ENCODE data around the gene ERICH3.

Gene ERICH3, protein sequence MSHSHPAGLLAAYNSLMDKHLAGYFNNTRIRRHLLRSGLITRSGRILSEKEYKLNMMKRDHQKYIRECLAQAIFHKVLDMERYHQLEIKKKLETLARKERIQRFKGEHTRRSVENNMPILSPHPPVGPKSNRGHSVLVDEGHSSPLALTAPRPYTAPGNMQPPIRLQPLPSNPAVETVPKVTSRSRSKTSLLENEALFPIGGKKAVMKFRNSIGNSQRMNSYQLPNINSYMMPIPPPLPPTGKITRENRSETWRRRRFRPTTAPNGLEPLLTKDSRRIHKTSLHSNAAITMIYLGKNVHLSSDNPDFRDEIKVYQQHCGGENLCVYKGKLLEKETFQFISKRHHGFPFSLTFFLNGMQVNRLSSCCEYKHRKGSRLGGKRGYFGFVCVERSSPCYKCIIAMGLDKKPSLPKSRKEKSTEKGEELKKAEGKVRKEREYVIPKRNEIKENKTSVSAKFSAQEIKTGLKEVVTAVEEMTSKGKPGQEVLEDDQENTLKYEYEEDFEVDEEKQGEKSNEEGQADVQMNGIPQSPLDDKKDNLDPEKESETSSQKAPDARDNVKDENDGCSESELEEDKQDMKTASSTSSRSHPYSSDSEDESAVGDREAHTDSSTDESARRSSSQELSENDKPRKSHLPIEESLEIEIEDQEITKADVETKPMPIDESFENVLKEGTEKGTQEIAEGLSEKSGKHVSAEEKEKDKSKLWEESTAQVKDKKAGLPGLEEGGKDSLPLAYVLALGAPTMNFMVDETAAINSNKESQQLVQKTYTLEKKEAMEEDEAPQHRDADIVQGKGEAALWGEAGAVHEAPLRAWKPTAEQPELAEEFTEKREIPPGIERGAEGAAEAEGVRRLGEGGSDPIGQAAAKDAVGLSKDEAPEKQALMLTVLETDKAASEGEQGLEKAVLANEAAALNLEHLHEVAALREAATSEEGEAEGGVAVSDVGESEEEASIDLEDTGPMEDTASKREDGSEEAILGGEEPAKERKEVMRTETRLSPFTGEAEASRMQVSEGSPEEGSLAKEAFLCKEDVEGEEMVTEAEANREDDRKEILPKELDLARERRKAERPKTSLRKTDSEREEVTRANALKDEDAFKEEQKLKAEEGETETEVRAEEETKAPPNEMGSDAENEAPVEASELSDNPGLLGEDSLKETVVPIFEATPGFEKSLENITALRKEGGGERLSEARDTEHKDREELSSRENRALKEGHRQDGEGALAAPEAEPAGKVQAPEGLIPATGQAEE (N-terminal part only)

DNA sequence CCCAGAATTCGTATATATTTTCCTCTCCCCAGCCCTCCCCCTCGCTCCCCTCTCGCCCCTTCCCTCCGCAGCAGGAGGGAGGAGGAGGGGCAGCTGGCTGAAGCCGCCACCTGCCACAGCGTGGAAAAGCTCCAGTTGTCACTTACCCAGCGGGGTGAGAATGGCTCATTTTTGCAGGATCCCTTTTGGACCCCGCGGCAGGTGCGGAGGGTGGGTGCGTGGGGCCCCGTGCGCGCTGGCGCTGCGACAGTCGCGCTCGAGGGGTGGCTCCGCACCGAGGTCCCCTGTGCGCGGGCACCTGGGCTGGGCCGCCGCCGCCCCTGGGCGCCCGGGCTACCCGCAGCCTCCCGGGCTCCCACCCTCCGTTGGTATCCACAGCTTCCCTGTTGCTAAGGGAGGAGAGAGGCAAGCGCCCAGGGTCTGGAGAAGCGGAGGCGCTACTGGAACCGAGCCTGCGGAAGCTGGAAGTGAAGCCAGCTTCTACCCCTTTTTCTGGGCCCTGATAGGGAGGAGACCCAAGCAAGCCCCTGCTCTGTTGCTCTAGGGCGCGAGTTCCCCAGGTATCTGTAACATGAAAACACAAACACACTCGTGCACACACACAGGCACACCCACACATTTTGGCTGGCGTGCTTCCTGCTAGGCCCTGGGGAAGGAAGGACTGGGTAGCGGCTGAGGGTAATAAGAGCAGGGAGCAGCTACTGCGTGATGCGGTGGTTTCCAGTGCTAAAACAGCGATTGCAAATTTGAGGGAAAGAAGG is at the start of gene ERICH3:
ERICH3 (minus strand) TSS at position 442 of the 761 bp plus-strand sequence; CDS start at position 169, 273 bp downstream.
- DNase-seq: no peak

- DNase-seq: no peak
These were observed 44.0 kb upstream of the ERICH3 start for GRCh38 chr1:74717626-74718025.

DNA sequence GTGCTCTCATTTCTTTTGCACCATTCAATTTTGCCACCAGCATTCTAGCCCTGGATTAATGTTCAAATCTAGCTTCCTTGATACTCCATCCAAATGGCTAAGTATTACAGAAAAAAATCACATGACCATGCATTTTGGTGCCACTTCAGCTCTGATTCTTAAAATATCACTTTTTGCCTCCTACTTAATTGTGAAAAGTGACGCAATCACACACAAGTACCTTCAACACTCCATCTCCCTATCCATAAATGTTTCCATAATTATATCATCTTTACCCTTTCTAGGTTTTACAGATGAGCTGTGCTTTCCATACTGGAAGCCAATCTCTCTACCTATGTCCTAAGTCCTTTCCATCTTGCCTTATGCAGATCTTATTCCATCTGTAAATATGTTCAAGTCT is 43.2 kb upstream of the ERICH3 start:
- no peak for DNase-seq

DNA sequence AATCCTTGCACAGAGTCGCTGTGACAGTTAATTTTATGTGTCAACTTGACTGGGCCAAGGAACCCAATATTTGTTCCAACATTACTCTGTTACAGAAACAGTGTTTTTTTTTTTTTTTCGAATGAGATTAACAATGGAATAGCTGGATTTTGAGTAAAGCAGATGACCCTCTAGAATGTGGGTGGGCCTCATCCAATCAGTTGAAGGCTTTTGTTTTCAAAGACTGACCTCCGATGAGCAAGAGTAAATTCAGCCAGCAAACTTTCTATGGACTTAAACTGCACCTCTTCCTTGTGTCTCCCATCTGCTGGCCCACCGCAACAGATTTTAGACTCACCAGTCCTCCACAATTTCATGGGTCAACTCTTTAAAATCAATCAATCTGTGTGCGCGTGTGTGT is 42.2 kb upstream of the ERICH3 start:
- no peak for DNase-seq

DNA sequence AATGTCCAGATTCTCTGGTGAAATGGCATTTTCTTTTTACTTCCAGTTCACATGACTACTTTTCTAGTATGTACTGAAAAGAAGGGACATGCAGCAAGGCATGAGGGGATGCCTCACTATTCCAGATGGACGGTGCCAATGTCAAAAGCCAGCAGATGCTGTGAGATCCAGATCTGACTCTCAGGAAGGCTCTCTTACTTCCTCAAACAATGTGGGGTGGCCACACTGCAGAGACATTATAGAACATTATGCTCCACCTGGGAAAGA is 41.6 kb upstream of the ERICH3 start:
- DNase-seq: no peak

DNA sequence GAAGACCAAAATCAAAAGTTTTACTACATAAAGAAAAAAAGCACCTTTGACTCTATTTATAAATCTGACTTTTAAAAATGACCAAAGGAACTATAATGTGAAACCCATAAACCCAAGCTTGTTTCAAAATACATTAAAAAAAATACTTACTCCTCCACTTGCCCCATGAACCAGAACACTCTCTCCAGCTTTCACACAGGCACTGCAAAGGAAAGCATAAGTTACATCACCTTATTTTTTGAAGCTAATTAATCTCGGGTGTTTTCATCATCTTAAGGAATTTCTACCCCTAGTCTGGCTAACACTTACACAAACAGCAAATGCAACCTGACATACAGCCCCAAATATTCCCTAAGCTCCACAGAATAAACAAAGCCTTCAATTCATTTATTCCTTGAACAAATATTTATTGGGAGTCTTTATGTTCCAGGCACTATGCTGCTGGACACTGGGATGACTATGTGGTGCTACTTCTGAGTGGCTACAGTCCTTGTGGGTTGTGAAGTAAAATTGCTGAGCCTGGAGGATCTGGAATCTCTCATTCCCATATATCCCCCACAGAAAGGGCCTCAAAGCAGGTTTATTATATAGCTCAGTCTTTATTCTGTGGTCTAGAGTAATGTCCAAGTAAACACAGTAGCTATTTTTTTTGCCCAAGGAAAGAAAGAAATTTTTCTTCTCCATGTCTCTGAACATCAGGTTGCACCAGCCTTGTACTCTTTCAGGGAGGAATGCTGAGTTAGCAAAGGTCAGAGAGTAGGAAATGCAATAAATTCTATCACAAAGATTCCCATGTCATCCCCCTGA is 41.0 kb upstream of the ERICH3 start:
- no peak for DNase-seq

GRCh38 chr1:74713849-74714248 is 40.3 kb upstream of the ERICH3 start:
- no peak for DNase-seq

DNA sequence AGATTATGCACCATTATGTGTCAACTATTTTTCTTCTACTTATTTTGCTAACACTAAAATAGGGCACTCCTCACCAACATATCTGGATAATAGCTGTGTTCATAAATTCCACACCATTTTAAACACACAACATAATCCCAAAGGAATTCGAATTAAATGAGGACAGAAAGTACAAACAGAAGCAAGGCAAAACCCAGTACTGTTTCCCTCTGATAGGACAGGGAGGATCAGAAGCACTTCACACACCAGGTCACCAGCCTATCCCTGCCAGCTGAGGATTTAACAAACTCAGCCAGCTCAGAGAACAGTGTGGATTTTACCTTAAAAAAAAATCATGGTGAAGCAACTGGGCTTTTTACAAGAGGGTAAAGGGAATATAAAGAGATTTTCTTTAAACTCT is 39.3 kb upstream of the ERICH3 start:
- DNase-seq: no peak

GRCh38 chr1:74703386-74704182 is 30.0 kb upstream of the ERICH3 start:
- DNase-seq: no peak

- no peak for DNase-seq
These were observed 25.7 kb upstream of the ERICH3 start for GRCh38 chr1:74699331-74699730.

GRCh38 chr1:74697832-74698231 is 24.2 kb upstream of the ERICH3 start:
- DNase-seq: no peak

- DNase-seq: no peak
These were observed 19.9 kb upstream of the ERICH3 start for GRCh38 chr1:74693473-74693872.

DNA sequence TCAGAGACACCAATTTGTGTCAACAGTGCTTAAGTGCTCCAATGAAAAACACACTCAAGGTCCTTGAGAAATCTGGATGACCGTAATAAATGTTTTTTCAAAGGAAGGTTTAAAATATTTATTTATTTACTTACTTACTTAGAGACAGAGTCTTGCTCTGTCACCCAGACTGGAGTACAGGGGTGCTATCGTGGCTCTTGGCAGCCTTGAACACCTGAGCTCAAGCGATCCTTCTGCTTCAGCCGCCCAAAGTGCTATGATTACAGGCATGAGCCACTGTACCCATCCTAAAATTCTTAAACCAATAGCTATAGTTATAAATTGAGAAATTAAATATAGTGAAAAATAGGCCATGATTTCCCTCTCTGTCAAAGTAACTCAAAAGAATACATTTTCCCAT is 17.3 kb upstream of the ERICH3 start:
- no peak for DNase-seq

DNA sequence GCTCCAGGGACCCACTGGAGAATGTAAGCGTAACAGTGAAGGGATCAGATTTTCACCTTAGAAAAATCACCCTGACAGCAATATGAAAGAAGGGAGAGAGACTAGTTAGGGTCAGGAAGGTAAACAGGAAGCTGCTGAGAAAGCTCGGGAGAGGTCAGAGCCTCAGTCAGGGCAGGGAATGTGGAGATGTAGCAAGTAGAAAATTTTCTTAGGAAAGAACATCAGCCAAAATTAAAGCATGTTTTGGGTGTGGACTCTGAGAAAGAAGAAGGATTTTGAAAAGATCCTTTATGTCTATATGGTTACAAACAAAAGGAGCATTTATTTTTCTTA is 16.7 kb upstream of the ERICH3 start:
- DNase-seq: no peak

DNA sequence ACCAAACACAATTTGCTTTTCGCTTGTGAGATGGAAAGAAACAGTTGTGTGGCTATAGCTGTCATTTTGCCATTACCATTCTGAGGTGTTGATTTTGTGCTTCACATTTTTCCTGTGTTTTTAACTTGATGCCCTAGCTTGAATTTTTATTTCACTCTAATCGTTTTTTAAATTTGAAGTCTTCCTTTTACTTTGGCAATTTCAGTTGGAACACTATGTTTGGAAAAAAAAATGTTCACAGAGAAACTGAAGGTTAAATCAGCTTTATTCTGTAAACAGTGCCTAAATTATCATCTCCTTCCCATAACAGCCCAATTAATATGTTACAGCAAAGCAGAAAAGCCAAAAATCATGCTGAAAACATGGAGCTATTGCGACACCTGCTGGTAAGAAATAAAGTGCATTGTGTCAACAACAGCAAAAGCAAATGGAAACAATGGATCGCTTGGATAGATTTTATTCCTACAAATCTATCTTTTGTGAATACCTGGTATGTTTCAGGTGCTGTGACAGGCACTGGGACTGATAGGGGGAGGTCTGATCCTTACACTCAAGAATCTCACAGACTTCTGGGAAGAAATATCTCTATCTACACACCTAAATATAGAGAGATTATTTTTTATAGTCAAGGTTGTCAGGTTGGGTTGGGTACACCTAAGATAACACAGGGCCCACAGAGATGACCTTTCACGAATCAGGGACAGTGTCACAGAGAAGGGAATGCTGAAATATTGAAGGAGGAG is 16.2 kb upstream of the ERICH3 start:
- DNase-seq: peak; percentile 29 to 35

GRCh38 chr1:74686928-74687327 is 13.3 kb upstream of the ERICH3 start:
- no peak for DNase-seq

DNA sequence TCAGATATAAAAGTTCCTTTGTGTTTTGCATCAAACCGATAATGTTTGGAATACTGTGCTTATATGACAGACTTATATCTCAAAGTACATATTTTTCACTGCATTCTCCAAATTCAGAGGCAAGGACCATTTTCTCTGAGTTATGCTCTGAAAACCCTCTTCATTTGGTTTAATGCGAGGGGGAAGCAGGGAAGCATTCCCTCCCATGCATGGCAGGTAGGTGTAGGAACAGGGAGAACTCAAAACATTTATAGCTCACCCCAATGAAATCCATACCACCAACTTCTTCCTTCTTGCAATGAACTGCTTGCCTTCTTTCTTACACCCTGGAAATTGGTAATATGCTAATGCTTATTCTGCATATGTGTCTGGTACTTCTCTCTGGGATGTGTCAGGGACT is 10.7 kb upstream of the ERICH3 start:
- DNase-seq: no peak

DNA sequence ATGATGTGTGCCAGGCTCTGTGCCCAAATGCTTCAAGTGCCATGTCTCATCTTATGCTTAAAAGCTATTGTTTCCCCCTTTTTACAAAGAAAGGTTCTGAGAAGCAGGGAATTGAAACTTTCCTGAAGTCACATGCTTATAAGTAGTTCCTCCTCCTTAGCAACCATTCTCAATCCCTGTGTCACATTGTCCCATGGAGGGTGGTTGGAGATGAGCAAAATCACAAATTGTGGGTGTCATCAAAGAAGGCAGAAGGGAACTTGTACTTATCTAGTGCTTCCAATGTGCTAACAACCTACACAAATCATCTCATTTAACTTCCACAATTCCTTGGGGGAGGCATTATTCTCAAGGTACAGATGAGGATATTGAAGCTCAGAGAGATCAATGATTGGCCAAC is 10.1 kb upstream of the ERICH3 start:
- DNase-seq: no peak

DNA sequence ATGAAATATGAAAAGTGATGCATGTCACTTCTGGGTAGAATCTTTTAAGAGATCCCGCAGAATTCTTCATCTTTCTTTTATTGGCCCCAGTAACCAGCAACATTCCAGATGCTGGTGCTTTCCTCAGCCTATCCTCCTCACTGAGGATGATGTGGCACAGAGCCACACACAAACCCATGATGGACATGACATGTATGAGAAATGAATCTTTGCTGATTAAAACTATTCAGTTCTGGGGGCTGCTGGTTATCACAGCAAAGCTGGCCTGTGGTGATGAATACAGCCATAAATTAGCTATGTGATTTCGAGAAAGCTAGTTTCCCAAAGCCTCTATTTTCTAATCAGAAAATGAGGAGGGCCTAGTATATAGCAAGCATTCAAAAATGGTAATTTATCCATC is 8.3 kb upstream of the ERICH3 start:
- no peak for DNase-seq

GRCh38 chr1:74681449-74681848 is 7.9 kb upstream of the ERICH3 start:
- no peak for DNase-seq
